GM18868 (cell line): ENCODE results near the gene ZNF829.

Experiments used
- ATAC-seq: cut with Tn5 transposase; IDR thresholded peaks from one replicate; pipeline ENCODE4 v1.9.1; 2021; ENCODE audit warnings: mild to moderate bottlenecking, moderate library complexity; ENCODE audit not compliant: unreplicated experiment

Gene ZNF829

DNA sequence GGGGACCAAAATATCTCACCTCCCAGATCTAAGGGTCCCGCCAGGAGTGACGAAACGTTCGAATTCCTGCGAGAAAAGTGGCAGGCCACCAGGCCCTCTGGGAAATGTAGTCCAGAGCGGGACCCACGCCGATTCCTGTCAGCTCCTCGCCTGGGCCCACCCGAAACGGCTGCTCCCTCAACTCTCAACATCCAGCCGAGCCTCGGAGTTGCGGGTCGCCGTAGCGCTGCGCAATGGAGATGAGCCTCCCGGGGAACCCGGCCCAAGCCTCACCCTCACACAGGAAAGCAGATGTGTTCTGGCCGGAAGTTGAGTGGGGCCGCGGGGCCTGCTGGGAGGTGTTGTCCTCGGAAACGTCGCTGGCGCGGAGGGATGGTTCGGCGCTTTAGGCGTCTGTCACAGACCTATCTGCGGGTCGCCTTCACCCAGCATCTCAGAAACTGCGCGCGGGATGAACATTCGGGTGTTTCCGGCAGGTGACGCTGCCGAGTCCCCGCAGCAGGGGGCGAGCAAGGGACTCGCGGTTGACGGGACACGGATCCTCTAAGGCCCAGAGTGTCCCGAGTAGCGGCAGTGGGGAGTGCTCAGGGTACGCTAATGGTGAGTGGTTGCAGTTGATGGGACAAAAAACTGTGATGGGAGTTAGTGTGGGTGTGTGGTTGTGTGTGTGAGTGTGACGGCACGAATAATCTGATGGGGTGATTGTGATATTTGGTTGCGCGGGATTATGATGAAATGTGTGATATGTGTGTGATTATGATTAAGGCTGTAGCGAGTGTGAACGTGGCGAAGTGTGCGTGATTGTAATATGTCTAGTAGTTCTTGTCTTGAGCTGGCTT, at the start of gene ZNF829, which contains the start of gene ZNF568:
Gene ZNF829, minus strand, starts transcription at position 300 of the 839 bp plus-strand sequence. CDS start 1,124 bp downstream, outside the sequence.
Gene ZNF568, plus strand, starts transcription at position 341 of the 839 bp plus-strand sequence. CDS start 6,439 bp downstream, outside the sequence.
- ATAC-seq, result peak; percentile 93

DNA sequence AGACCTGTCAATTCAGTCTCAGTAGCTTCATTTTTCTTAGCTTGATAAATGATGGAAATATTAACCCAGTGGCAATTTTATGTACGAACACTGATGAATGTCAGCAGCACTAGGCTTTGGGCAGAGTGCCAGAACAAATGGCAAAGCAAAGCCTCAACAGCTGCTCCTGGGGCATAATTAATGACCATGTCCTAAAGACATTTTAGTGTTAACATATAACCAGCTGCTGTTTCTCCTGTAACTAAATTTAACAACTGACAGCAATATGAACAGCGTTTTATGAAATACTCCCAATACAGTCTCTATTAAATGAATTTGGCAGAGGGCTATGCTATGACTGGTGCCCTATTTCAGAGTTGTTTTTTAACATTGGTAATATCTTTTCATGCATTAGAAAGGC, 47.2 kb upstream of the ZNF829 start:
- ATAC-seq, result no peak

DNA sequence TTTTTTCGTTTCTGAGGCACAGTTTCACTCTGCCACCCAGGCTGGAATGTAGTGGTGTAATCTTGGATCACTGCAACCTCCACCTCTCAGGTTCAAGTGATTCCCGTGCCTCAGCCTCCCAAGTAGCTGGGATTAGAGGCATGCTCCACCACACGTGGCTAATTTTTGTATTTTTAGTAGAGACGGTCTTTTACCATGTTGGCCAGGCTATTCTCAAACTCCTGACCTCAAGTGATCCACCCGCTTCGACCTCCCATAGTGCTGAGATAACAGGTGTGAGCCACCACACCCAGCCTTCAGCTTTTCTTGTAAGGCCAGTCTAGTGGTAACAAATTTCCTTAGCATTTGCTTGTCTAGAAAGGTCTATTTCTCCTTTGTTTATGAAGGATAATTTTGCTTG, 46.3 kb upstream of the ZNF829 start:
- ATAC-seq, result no peak

DNA sequence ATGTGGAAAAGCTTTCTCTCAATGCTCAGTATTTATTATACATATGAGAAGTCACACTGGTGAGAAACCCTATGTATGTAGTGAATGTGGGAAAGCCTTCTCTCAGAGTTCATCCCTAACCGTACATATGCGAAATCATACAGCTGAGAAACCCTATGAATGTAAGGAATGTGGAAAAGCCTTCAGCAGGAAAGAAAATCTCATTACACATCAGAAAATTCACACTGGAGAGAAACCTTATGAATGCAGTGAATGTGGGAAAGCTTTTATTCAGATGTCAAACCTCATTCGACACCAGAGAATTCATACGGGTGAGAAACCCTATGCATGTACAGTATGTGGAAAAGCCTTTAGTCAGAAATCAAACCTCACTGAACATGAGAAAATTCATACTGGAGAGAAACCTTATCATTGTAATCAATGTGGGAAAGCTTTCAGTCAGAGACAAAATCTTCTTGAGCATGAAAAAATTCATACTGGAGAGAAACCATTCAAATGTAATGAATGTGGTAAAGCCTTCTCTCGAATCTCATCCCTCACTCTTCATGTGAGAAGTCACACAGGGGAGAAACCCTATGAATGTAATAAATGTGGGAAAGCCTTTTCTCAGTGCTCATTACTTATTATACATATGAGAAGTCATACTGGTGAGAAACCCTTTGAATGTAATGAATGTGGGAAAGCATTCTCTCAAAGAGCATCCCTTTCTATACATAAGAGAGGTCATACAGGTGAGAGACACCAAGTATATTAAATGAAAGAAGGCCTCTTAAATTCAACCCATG, 34.4 kb upstream of the ZNF829 start:
- ATAC-seq, result no peak

DNA sequence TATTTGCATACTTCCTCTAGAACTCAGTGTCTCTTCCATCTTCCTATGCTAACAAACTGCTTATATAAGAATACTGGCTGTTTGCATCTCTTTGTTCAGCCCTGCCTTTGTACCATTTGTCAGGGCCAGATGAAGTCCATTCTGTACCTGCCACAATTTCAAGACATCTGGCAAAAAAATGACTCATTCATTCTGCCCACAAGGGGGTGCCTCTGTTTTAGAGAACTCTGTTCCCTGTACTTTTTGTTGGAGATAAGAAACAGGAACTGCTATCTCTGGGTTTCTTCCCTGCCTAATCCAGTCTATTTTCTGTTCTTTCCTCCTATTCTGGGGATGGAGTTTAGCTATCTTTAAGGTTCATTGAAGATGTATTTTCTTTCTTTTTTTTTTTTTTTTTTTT, 23.1 kb upstream of the ZNF829 start:
- ATAC-seq, result no peak

DNA sequence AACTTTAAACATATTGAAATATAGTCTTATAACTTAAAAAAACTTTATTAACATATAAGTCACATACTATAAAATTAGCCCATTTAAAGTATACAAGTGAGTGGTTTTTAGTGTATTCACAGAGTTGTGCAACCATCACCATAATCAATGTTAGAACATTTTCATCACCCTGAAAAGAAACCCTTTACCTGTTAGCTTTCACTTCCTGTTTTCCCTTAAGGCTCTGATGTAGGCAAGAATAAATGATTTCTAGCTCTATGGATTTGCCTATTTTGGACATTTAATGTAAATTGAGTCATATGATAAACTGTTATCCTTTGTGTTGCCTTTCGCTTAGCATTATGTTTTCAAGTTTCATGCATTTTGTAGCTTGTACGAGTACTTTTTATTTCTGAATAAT, 15.6 kb upstream of the ZNF829 start:
- no peak for ATAC-seq

DNA sequence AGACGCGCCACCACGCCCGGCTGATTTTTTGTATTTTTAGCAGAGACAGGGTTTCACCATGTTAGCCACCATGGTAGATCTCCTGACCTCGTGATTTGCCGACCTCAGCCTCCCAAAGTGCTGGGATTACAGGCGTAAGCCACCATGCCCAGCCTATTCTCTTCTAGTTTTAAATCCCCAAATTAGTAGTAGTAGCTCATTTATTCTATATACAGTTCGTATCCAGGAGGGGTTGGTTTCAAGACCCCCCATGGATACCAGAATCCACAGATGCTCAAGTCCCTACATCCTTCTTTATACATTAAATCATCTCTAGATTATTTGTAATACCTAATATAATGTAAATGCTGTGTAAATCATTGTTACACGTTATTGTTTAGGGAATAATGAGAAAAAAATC, 2.0 kb upstream of the ZNF829 start:
- no peak for ATAC-seq

DNA sequence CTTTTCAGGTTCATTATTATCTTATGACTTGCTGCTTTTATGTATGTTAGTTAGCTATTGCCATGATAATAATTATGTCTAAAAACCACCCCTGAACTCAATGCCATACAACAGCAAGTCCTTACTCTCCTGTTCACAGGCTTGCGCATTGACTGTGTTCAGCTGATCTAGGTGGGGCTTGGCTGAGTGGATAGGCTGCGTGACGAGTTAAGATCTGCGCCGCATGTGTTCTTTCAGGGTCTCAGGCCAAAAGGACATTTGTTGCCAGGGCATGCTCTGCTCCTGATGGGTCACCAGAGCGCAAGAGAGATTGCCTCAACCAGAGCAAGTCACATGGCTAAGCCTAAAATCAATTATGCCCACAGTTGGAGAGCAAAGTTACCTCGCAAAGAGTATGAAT, 900 bp upstream of the ZNF829 start:
- no peak for ATAC-seq

DNA sequence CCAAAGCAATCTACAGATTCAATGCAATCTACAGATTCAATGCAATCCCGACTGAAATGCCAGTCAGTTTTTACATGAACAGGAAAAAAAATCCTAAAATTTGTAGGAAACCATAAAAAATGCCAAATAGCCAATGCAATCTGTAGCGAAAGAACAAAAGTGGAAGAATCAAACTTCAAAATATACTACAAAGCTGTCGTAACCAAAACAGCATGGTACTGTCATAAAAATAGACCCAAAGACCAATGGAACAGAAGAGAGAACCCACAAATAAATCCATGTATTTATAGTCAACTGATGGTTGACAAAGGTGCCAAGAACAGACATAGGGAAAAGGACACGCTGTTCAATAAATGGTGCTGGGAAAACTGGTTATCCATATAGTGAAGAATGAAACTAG, 17.7 kb downstream of the ZNF829 start:
- no peak for ATAC-seq

DNA sequence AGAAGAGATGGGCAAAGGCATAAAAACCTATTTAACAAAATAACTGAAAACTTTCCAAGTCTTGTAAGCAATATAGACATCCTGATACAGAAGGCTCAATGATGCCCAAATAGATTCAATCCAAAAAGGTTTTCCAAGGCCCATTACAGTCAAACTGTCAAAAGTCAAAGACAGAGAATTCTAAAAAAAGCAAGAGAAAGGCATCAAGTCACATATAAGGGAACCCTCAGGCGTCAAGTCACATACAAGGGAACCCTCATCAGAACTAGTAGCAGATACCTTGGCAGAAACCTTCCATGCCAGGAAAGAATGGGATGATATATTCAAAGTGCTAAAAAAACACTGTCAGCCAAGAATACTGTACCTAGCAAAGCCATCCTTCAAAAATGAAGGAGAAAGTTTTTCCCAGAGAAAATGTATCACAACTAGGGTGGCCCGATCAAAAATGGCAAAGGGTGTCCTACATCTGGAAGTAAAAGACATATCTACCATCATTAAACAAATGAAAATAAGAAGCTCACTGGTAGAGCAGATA, 21.2 kb downstream of the ZNF829 start:
- no peak for ATAC-seq

DNA sequence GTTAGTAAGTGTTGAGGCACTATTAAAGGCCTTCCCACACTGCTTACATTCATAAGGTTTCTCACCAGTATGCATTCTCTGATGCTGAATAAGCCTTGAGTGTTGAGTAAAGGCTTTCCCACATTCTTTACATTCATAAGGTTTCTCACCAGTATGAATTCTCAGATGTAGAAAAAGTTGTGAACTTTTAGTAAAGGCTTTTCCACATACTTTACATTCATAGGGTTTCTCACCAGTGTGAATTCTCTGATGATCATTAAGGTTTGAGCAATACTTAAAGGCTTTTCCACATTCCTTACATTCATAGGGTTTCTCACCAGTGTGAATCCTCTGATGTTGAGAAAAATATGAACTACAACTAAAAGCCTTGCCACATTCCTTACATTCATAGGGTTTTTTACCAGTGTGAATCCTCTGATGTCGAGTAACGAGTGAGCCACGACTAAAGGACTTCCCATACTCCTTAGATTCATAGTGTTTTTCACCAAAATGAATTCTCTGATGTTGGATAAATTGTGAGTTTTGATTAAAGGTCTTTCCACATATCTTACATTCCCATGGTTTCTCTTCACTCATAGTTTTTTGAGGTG, 24.2 kb downstream of the ZNF829 start:
- ATAC-seq, result no peak

DNA sequence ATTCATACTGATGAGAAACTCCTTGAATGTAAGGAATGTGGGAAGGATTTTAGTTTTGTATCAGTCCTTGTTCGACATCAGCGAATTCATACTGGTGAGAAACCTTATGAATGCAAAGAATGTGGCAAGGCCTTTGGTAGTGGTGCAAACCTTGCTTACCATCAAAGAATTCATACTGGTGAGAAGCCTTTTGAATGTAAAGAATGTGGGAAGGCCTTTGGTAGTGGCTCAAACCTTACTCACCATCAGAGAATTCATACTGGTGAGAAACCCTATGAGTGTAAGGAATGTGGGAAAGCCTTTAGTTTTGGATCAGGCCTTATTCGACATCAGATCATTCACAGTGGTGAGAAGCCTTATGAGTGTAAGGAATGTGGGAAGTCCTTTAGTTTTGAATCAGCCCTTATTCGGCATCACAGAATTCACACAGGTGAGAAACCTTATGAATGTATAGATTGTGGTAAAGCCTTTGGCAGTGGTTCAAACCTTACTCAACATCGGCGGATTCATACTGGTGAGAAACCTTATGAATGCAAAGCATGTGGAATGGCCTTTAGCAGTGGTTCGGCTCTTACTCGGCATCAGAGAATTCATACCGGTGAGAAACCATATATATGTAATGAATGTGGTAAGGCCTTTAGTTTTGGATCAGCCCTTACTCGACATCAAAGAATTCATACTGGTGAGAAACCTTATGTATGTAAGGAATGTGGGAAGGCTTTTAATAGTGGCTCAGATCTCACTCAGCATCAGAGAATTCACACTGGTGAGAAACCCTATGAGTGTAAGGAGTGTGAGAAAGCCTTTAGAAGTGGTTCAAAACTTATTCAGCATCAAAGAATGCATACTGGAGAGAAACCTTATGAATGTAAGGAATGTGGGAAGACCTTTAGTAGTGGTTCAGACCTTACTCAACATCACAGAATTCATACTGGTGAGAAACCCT, 38.8 kb downstream of the ZNF829 start:
- no peak for ATAC-seq

DNA sequence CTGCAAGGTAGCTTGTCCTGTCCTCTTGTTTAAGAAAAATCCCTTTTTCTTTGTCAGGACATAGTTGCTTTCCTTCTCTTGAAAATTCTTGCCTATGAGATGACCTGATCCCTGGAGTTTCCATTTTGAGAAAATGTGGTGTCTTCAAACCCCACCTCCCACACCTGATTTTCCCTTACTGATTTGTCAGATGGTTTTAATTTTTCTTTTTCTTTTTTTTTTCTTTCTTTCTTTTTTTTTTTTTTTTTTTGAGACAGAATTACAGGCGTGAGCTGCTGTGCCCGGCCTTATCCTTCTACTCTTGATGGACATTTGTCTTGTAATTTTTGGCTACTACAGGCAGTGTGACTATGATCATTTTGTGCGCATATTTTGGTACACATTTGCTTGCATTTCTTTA, 64.2 kb downstream of the ZNF829 start:
- no peak for ATAC-seq

DNA sequence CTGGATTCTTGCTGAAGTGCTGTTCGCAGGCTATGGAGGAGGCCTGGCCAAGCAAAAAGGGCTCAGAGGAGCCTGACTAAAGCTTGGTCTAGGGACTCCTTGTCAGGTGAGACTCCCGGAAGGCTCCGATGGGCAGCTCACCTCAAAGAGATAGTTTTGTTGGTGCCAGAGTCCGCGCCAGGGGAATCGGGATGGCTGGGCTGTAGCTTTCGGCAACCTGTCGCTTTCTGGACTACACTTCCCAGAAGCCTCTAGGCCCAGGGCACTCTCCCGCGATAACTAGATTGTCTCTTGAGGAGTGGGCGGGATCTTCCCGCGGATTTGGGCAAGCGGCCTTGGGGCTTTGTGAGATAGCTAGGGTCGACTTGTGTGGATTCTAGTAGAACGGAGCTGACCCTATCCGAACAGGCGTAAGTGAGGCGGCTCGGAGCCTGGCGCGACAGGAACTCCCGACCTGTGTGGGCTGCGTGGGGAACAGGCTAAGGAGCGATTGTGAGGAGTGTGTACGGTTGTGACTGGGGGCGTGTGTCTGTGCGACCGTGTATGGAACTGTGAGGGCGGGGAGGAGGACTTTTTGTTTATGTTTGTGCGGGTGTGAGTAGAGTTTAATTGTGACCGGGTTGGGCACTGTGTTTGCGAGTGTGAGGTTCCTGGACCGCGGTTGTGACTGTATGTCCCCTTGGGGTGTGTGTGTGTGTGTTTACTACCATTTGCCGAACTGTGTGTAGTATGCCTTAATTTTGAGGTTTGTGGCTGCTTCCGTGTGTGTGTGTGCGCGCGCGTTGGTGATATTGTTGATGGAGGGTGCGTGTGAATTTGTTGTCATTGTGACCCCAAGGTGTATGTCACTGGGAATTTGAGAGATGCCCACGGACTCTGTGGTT, 65.3 kb downstream of the ZNF829 start, which contains the start of gene ZNF345:
Gene ZNF345, plus strand, starts transcription at position 318 of the 884 bp plus-strand sequence. CDS start 25,955 bp downstream, outside the sequence.
- ATAC-seq, result peak; percentile 77

DNA sequence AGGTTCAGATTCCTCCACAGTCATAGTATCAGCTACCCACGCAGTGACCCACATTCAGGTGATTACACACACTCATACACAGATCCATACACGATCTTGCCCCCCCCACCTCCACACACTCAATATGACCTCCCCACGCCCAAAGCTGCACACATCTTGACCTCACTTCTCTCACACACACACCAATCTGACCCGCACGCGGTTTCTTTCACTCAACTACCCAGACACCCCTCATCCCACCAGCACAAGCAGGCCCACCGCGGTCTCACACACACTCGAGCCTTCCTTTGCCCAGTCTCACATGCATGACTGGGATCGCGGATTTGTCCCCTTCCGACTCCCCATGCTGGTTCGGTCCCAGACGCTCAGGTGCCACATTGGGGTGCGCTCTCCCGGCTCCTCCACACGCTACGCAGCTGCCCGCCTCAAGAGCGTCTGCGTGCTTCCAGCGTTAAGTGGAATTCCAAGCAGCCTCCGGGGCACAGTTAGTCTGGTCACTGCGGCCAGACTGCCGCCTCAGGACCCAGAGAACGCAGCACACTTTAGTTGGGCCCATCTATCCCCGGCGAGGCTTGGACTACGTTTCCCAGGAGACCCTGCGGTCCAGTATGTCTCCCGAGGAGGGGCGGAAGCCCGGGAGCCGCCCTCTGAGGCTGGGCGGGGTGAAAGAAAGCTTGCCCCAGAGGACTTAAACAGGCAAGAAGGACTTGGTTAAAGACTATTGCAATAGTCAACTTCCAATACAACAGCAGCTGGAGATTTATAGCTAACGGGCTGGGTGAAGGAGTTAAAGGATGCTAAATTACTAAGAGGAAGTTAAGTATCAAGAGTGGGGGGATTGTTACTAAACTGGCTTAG, 66.2 kb downstream of the ZNF829 start:
- peak; percentile 85 for ATAC-seq

DNA sequence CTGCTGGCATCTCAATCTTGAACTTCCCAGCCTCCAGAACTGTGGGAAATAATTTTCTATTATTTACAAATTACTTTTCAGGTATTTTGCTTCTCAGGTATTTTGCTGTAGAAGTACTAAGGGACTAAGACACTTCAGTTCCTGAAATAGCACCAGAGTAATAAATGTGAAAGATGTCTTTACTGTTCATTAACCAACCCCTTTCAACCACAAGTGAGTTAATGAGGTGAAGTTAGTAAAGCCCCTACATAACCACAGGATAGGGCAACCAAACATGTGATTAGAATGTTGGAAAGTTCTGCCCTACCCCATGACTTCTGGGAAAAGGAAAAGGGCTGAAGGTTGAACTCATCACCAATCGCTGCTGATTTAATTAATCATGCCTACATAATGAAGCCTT, 68.1 kb downstream of the ZNF829 start:
- no peak for ATAC-seq

DNA sequence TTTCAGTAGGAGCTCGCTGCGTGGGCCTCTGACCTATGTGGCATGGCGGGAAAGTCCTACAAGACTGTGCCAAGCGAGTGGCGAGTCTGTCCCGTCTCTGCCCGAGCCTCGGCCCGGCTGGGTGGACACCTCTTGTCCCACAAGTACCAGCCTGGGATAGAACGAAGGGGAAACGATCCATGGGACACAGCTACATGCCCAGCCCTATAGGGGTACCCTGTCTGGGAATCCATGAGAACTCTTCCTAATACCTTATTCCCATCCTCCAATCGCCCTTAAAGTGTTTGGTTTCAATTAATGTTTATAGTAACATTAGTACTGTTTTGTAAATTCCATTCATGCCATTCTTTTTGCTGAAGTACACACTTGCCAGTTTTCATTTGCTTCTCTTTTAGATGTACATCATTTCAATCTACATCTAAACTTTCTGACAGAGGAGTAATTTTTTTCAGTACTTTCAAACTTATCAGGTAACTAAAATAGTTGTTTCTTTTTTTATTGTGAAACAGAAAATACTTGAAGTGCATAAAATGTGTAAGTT, 77.2 kb downstream of the ZNF829 start:
- ATAC-seq, result peak; percentile 6
